ENCODE measurements around the gene SLC6A6. TPM values are rescaled to one million over a fixed set of nuclear protein-coding genes. Genes with fewer than 3 reads are reported as not detected.

SLC6A6 gene
- polyA plus RNA-seq, 12 donors, result 2.7 to 15.2 (median 4.2) TPM; not detected in 1

GRCh38 chr3:14371573-14372474 lies 30.6 kb upstream of the SLC6A6 start:
- peak; percentile 34 for DNase-seq

- DNase-seq, result no peak
Measured at GRCh38 chr3:14372587-14372986, 29.8 kb upstream of the SLC6A6 start.

GRCh38 chr3:14373753-14374376 lies 28.5 kb upstream of the SLC6A6 start:
- DNase-seq, result no peak

- DNase-seq, result peak; percentile 25
Measured at GRCh38 chr3:14374444-14374883, 27.9 kb upstream of the SLC6A6 start.

GRCh38 chr3:14375192-14375591 lies 27.2 kb upstream of the SLC6A6 start:
- no peak for DNase-seq

- DNase-seq, result no peak
Measured at GRCh38 chr3:14376348-14377043, 25.9 kb upstream of the SLC6A6 start.

- DNase-seq, result no peak
Measured at GRCh38 chr3:14377044-14377837, 25.2 kb upstream of the SLC6A6 start.

- DNase-seq, result no peak
Measured at GRCh38 chr3:14377838-14378169, 24.6 kb upstream of the SLC6A6 start.

- DNase-seq, result no peak
Measured at GRCh38 chr3:14378415-14378814, 24.0 kb upstream of the SLC6A6 start.

GRCh38 chr3:14379843-14380242 lies 22.6 kb upstream of the SLC6A6 start:
- no peak for DNase-seq

- no peak for DNase-seq
Measured at GRCh38 chr3:14386254-14386653, 16.2 kb upstream of the SLC6A6 start.

- DNase-seq, result no peak
Measured at GRCh38 chr3:14388201-14388600, 14.2 kb upstream of the SLC6A6 start.

GRCh38 chr3:14389166-14389606 lies 13.2 kb upstream of the SLC6A6 start:
- DNase-seq, result no peak

GRCh38 chr3:14389716-14390115 lies 12.7 kb upstream of the SLC6A6 start:
- DNase-seq, result no peak

GRCh38 chr3:14391033-14391432 lies 11.4 kb upstream of the SLC6A6 start:
- DNase-seq, result no peak

GRCh38 chr3:14392231-14392630 lies 10.2 kb upstream of the SLC6A6 start:
- DNase-seq, result no peak

GRCh38 chr3:14392803-14393319 lies 9.5 kb upstream of the SLC6A6 start:
- no peak for DNase-seq

GRCh38 chr3:14393440-14394106 lies 8.8 kb upstream of the SLC6A6 start:
- no peak for DNase-seq

- no peak for DNase-seq
Measured at GRCh38 chr3:14396031-14396692, 6.2 kb upstream of the SLC6A6 start.

- DNase-seq, result no peak
Measured at GRCh38 chr3:14397046-14397445, 5.4 kb upstream of the SLC6A6 start.

All from muscle of arm (tissue), 12 donors.